Right atrium auricular region (tissue), 2 donors: Measurements from ENCODE around the gene SRRM1. TPM values are rescaled to one million over a fixed set of nuclear protein-coding genes. Genes with fewer than 3 reads are reported as not detected.

Experiments used
- DNase-seq: peaks from one replicate; pipeline ENCODE4 v3.0.0-alpha.2; 2019; ENCODE audit warnings: low spot score
- H3K27ac ChIP-seq, 2 donors: fragments of 200-600 bp; sonication (generic); 1 replicate in 1 of 2; 2 replicates in 1 of 2; pipeline ENCODE4 v1.5.1; 2016 to 2019
- H3K27me3 ChIP-seq, 2 donors: fragments of 200-600 bp; sonication (generic); one replicate each; pipeline versions ENCODE4 v1.5.1 to v1.6.0; 2017 to 2019
- H3K36me3 ChIP-seq: fragments of 200-600 bp; sonication (generic); one replicate; pipeline ENCODE4 v1.5.1; 2016
- H3K4me1 ChIP-seq, 2 donors: fragments of 200-600 bp; sonication (generic); one replicate each; pipeline versions ENCODE4 v1.5.1 to v1.6.0; 2017 to 2019
- H3K4me3 ChIP-seq, 2 donors: fragments of 200-600 bp; sonication (generic); 1 replicate in 1 of 2; 2 replicates in 1 of 2; pipeline ENCODE4 v1.5.1; 2017 to 2019; ENCODE audit warnings: mild to moderate bottlenecking in 1 of 2, moderate library complexity in 1 of 2
- H3K9me3 ChIP-seq, 2 donors: fragments of 200-600 bp; sonication (generic); one replicate each; pipeline ENCODE4 v1.5.1; 2019
- CTCF ChIP-seq, 2 donors: fragments of 200-600 bp; sonication (generic); IDR thresholded peaks; one replicate each; pipeline ENCODE4 v1.5.1; 2019; ENCODE audit warnings: antibody characterized with exemption in 2 of 2
- total RNA-seq, 2 donors: library from RNA; depleted of rRNA; stranded (reverse); fragments of >200 nt; gene quantifications; one replicate each; pipeline ENCODE4 v1.1.0, GENCODE V29; 2016

SRRM1 gene
- total RNA-seq, 2 donors from 2014 or later, result 49.5 to 50.5 TPM

- H3K36me3 ChIP-seq, result no peaks in the 10 kb centered on the region
Observed at GRCh38 chr1:24713176-24713575, 70.1 kb downstream of the SRRM1 start.

DNA sequence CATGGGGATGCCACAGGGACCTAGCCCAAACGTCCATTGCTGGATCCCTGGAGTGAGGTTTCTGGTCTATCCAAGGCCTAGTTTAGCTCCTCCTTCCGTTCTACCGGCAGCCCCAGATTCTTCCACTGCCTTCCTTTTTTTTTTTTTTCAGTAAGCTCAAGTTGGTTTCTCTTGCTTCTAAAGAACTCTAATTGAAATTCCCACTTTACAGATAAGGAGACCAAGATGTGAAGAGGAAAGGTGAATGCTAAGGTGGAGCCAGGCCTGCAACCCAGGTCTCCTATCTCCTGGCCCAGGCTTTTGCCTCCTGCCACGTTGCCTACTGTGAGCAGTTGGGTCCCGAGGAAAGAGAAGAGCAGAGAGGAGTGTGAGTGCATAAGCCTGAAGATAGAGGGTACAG lies 70.6 kb downstream of the SRRM1 start:
- no peak for DNase-seq
- Histone ChIP-seq H3K27me3 (no peaks in the 10 kb centered on the region), H3K4me3 (no peak overlapping the region), H3K4me1 (peaks cover 0 to 20% of the 10 kb centered on the region in 2 donors), H3K27ac (no peak overlapping the region), H3K9me3 (no peaks in the 10 kb centered on the region), H3K36me3 (no peaks in the 10 kb centered on the region)
- TF ChIP-seq CTCF (IDR thresholded peaks at IDR 0.05), result no peak

More at GRCh38 chr1:24713176-24713575, 70.1 kb downstream of the SRRM1 start:
- DNase-seq, result no peak
- Histone ChIP-seq H3K4me1 (peaks cover 0 to 15% of the 10 kb centered on the region in 2 donors), H3K9me3 (no peaks in the 10 kb centered on the region), H3K27ac (no peak overlapping the region), H3K4me3 (no peak overlapping the region), H3K27me3 (no peaks in the 10 kb centered on the region)
- no peak for TF ChIP-seq CTCF (IDR thresholded peaks at IDR 0.05)

- Histone ChIP-seq H3K27ac (no peak overlapping the region), H3K4me3 (no peak overlapping the region), H3K9me3 (no peaks in the 10 kb centered on the region), H3K4me1 (peaks cover 0 to 26% of the 10 kb centered on the region in 2 donors), H3K27me3 (no peaks in the 10 kb centered on the region), H3K36me3 (no peaks in the 10 kb centered on the region)
- no peak for DNase-seq
- TF ChIP-seq CTCF (IDR thresholded peaks at IDR 0.05), result no peak
Observed at GRCh38 chr1:24714859-24715520, 71.9 kb downstream of the SRRM1 start.

- Histone ChIP-seq H3K27me3 (no peaks in the 10 kb centered on the region), H3K36me3 (no peaks in the 10 kb centered on the region), H3K9me3 (no peaks in the 10 kb centered on the region), H3K4me3 (no peak overlapping the region), H3K4me1 (peaks cover 0 to 28% of the 10 kb centered on the region in 2 donors), H3K27ac (no peak overlapping the region)
- no peak for TF ChIP-seq CTCF (IDR thresholded peaks at IDR 0.05)
- DNase-seq, result no peak
Observed at GRCh38 chr1:24715658-24716057, 72.6 kb downstream of the SRRM1 start.

- Histone ChIP-seq H3K4me1 (peaks cover 0 to 40% of the 10 kb centered on the region in 2 donors), H3K36me3 (no peaks in the 10 kb centered on the region), H3K27me3 (no peaks in the 10 kb centered on the region), H3K9me3 (no peaks in the 10 kb centered on the region), H3K27ac (peak overlapping the region in 1 of 2 donors; percentile 80), H3K4me3 (no peak overlapping the region)
- no peak for DNase-seq
- TF ChIP-seq CTCF (IDR thresholded peaks at IDR 0.05), result no peak
Observed at GRCh38 chr1:24717887-24718650, 75.0 kb downstream of the SRRM1 start.
